ENCODE measurements around the gene ECSCR. TPM values are rescaled to one million over a fixed set of nuclear protein-coding genes. Genes with fewer than 3 reads are reported as not detected.

ECSCR gene
- total RNA-seq, 1 experiment from 2014 or later: not detected

DNA sequence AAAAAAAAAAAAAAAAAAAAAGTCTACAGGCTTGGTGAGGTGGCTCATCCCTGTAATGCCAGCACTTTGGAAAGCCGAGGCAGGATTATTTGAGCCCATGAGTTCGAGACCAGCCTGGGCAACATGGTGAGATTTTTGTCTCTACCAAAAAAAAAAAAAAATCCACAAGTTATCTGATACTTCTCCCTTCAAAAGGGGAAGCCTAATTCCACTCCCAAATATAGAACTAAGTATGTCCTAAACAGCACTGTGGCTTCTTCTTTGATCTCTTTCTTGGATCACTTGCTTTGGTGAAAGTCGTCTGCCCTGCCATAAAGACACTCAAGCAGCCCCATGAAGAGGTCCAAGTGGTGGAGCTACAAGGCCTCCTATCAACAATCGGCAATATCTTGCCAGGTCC is 38.8 kb upstream of the ECSCR start:
- Mint-ChIP-seq H3K27me3 (ENCODE audit: insufficient read depth, unreplicated experiment) (no peaks in the 10 kb centered on the region), H3K9me3 (ENCODE audit: unreplicated experiment) (no peaks in the 10 kb centered on the region), H3K27ac (ENCODE audit: unreplicated experiment) (no peak overlapping the region), H3K4me1 (ENCODE audit: low read depth, unreplicated experiment) (no peaks in the 10 kb centered on the region), H3K36me3 (ENCODE audit: insufficient read depth, unreplicated experiment) (no peaks in the 10 kb centered on the region), H3K4me3 (ENCODE audit: unreplicated experiment) (no peak overlapping the region)
- TF ChIP-seq CTCF (IDR thresholded peaks at IDR 0.05; ENCODE audit: insufficient read depth in 1 of 2, low read depth in 1 of 2, low read length in 1 of 2, severe bottlenecking in 1 of 2, unreplicated experiment in 1 of 2): no peak
- BruUV-seq (replicated peaks): no TSS peak
- Histone ChIP-seq H3K9me3 (0 out of 2 replicates have a peak, but pooled peaks cover 6% of the 10 kb centered on the region), H3K4me3 (ENCODE audit: low read depth, low read length) (no peak overlapping the region), H3K36me3 (ENCODE audit: control insufficient read depth, insufficient read depth, low read length) (no peaks in the 10 kb centered on the region), H3K4me1 (no peaks in the 10 kb centered on the region), H3K27me3 (replicated peaks; ENCODE audit: control insufficient read depth, insufficient read depth, low read length) (no peaks in the 10 kb centered on the region)
- ChIA-PET CTCF (interaction anchor here (0.7 kb wide), 1 partner anchor 12 kb away, joined by 11 read pairs; no protein-coding TSS in a partner anchor), POLR2A (no interaction called here)
- no peak for DNase-seq
- intact Hi-C loops (cut with micrococcal nuclease; ENCODE audit: unreplicated experiment): no loop called here

GRCh38 chr5:139495638-139496435 is 33.3 kb upstream of the ECSCR start:
- Mint-ChIP-seq H3K27me3 (ENCODE audit: insufficient read depth, unreplicated experiment) (no peaks in the 10 kb centered on the region), H3K9me3 (ENCODE audit: unreplicated experiment) (no peaks in the 10 kb centered on the region), H3K36me3 (ENCODE audit: insufficient read depth, unreplicated experiment) (no peaks in the 10 kb centered on the region), H3K4me3 (ENCODE audit: unreplicated experiment) (no peak overlapping the region), H3K4me1 (ENCODE audit: low read depth, unreplicated experiment) (peaks cover 13% of the 10 kb centered on the region), H3K27ac (ENCODE audit: unreplicated experiment) (no peak overlapping the region)
- ChIA-PET POLR2A (no interaction called here), CTCF (no interaction called here)
- no TSS peak for BruUV-seq (replicated peaks)
- Histone ChIP-seq H3K4me3 (ENCODE audit: low read depth, low read length) (no peak overlapping the region), H3K36me3 (ENCODE audit: control insufficient read depth, insufficient read depth, low read length) (no peaks in the 10 kb centered on the region), H3K9me3 (no peaks in the 10 kb centered on the region), H3K27me3 (replicated peaks; ENCODE audit: control insufficient read depth, insufficient read depth, low read length) (no peaks in the 10 kb centered on the region), H3K4me1 (peaks cover 30% of the 10 kb centered on the region)
- intact Hi-C loops (cut with micrococcal nuclease; ENCODE audit: unreplicated experiment): no loop called here
- no peak for DNase-seq
- TF ChIP-seq CTCF (IDR thresholded peaks at IDR 0.05; ENCODE audit: insufficient read depth in 1 of 2, low read depth in 1 of 2, low read length in 1 of 2, severe bottlenecking in 1 of 2, unreplicated experiment in 1 of 2): no peak

DNA sequence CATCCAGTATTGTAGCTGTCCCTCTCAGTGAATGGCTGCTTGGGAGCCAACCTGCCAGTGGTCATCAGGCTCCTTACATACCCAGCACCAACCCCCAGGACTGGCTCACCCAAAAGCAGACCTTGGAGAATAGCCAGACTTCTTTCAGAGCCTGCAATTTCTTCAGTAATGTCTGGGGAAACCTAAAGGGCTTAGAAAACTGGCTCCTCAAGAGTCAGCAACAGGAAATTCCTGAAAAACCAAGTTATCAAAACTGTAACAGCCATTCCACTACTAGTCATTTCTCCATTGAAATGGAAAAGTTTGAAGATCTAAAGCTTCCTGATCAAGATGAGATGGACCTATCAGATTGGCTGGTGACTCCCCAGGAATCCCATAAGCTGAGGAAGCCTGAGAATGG is 32.3 kb upstream of the ECSCR start:
- no peaks in the 10 kb centered on the region for H3K9me3 Mint-ChIP-seq (ENCODE audit: unreplicated experiment)

More for the DNA sequence above, 32.3 kb upstream of the ECSCR start:
- no peak for TF ChIP-seq CTCF (IDR thresholded peaks at IDR 0.05; ENCODE audit: insufficient read depth in 1 of 2, low read depth in 1 of 2, low read length in 1 of 2, severe bottlenecking in 1 of 2, unreplicated experiment in 1 of 2)
- Histone ChIP-seq H3K4me1 (peaks cover 30% of the 10 kb centered on the region), H3K27me3 (replicated peaks; ENCODE audit: control insufficient read depth, insufficient read depth, low read length) (no peaks in the 10 kb centered on the region), H3K4me3 (ENCODE audit: low read depth, low read length) (no peak overlapping the region), H3K9me3 (no peaks in the 10 kb centered on the region), H3K36me3 (ENCODE audit: control insufficient read depth, insufficient read depth, low read length) (no peaks in the 10 kb centered on the region)
- H3K4me1 Mint-ChIP-seq (ENCODE audit: low read depth, unreplicated experiment): peaks cover 13% of the 10 kb centered on the region
- no peak for DNase-seq
- H3K4me3 Mint-ChIP-seq (ENCODE audit: unreplicated experiment): no peak overlapping the region
- ChIA-PET CTCF (interaction anchor here (0.9 kb wide), 1 partner anchor 18 kb away, joined by 3 read pairs; no protein-coding TSS in a partner anchor), POLR2A (interaction anchor here (0.9 kb wide), 1 partner anchor 56 kb away, joined by 4 read pairs; the partner anchor contains the start of gene DNAJC18)
- no peaks in the 10 kb centered on the region for H3K36me3 Mint-ChIP-seq (ENCODE audit: insufficient read depth, unreplicated experiment)
- no TSS peak for BruUV-seq (replicated peaks)
- intact Hi-C loops (cut with micrococcal nuclease; ENCODE audit: unreplicated experiment): no loop called here
- no peaks in the 10 kb centered on the region for H3K27me3 Mint-ChIP-seq (ENCODE audit: insufficient read depth, unreplicated experiment)
- H3K27ac Mint-ChIP-seq (ENCODE audit: unreplicated experiment): peak overlapping the region; percentile 57
